T follicular helper cell (primary cell): Measurements from ENCODE around the gene GIPC3.
"Not testable (repeated sequence)": the region's sequence is repeated elsewhere in the genome, so short reads cannot be mapped to it uniquely, and the experiment has no call there.

Source experiments
- DNase-seq: peaks from one replicate; pipeline ENCODE4 v3.0.0-alpha.2; 2020; ENCODE audit warnings: low read depth

The GIPC3 gene

DNA sequence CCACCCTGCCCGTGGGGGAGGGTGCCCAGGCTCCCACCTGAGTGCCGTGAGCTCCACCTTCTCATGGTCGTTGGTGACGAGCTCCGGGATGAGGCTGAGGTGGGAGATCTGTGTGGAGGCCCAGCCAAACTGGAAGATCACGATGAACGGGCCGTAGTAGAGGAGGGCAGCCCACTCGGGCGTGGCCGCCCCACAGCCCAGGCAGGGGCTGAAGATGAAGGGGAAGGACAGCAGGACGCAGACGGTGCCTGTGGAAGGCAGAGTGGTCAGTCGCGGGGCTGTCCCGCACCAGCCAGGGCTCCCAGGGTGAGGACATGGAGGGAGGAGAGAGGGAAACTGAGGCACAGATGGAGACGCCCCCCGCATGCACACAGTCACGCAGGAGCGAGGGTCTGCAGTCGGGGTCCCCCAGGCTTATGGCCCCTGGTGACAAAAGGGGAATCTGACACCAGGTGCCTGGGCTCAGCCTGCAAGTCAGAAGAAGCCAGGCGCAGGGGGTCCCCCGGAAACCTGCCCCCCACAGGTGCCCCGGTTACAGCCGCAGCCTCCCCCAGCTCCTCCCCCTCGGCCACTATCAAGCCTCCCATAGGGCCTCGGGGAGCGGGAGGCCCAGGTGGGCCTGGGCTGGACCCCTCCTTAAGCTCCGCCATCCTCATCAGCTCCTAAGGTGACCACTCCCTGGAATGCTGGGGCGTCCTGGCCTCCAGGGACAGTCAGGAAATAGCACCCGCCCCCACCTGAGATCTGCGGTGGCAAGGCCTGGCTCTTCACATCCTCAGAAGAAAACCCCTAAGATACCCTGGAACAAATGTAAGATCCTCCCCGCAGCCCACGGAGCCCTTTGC, 34.1 kb upstream of the GIPC3 start:
- no peak for DNase-seq

DNA sequence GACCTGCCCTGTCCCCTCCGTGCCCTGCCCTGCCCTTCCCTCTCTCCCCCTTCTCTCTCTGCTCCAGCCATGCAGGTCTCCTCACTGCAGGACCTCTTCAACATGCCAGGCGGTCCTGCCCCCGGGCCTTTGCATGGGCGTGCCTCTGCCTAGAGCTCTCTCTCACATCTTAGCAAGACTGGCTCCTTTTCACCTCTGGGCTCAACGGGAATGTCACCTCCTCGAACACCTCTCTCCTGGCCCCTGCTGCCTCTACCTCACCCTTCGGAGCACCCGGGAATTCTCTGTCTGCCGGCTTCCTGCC, 33.5 kb upstream of the GIPC3 start:
- DNase-seq = no peak

DNA sequence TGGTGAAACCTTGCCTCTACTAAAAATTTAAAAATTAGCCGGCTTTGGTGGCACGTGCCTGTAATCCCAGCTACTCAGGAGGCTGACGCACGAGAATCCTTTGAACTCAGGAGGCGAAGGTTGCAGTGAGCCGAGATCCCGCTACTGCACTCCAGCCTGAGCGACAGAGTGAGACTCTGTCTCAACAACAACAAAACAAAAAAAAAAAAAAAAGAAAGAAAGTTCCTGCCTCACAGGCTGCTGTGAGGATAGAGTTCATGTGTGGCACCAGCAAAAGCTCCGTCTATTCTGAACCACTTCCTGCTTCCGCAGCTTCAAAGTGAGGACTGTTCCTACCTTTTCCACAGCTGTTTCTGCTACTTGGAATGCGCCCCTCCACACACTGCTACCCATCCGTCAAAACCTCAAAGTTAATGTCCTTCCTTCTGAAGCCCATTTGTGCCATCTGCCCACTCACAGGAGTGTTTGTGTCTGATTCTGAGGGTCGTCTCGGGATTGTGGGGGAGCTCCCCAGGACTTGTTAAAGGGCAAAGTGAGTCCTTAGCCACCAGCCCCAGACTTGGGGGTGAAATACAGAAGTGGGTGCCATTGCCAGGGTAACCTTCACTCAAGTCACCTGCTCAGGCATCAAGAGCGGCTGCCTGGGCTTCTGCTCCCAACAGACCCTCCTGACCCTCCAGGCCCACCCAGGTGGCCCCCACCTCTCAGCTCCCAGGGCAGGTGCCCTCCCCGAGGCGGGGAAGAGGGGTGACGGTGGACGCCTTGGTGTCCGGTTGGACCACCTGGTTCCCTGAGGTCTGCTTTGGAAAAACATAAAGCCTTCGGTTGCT, 30.8 kb upstream of the GIPC3 start:
- peak; percentile 63 for DNase-seq

DNA sequence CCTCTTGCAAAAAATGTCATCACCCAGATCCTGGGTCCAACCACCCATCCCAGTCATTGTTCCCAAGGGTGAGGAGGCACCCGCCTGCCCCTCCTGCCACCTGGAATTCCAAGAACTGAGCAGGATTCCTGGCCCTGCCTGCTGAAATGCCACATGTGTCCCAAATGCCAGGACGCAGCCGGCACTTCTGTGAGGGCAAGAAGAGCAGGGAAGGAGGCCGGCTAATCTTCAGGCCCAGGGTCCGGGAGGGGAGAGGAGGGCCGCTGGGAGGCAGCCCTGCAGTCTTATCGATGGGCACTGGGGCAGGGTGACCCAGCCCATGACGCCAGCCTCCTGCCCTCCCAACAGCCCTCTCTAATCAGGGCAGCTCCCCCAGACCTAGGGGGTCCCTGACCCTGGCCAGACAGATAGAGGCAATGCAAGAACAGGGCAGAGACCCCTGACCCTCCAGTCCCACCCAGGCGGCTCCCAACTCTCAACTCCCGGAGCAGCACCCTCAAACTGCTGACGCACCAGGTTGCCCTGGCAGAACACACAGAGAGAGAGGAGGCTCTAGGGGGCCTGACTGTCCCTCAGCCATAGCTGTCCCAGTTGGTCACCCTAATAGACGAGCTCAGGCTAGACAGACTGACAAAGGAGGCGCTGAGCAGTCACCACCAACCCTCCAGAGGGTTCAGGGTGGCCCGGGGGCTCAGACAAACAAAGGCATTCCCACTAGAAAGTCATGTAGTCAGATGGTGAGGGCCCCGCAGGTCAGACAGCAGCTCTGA, 29.4 kb upstream of the GIPC3 start:
- no peak for DNase-seq

DNA sequence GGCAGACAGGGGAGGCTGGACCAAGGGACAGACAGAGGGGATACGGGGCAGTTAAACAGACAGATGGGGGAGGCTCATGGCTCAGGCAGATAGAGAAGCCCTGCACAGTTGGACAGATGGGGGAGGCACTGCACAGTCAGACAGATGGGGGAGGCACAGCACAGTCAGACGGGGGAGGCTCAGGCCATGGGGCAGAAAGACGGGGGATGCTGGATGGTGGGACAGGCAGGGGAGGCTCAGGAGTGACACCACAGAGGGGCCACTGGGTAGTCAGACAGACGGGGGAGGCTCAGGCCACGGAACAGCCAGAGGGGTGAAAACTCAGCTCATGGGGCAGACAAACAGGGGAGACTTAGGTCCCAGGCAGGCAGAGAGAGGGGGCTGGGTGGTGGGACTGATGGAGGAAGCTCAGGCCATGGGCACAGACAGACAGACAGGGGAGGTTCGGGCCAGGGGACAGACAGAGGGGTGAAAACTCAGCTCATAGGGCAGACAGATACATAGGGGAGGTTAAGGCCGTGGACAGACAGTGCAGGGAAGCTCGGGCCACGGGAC, 28.8 kb upstream of the GIPC3 start:
- no peak for DNase-seq

DNA sequence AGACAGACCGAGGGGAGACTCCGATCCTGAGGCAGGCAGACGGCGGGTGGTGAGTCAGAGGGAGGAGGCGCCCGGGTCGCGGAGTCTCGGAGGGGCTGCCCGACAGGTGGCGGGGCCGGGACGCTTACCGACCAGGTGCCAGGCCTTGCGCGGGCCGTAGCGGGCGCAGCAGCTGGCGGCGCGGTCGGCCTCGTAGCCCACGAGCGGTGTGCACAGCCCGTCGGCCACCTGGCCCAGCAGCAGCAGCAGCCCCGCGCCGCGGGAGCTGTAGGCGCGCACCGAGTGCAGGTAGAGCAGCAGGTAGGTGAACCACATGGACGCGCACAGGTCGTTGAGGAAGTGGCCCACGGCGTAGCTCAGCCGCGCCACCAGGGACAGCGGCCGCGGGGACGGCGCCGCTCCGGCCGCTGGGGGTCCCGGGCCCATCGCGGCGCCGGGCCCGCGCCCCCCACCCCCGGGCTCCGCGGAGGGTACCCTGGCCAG, 28.3 kb upstream of the GIPC3 start:
- peak; percentile 69 for DNase-seq

DNA sequence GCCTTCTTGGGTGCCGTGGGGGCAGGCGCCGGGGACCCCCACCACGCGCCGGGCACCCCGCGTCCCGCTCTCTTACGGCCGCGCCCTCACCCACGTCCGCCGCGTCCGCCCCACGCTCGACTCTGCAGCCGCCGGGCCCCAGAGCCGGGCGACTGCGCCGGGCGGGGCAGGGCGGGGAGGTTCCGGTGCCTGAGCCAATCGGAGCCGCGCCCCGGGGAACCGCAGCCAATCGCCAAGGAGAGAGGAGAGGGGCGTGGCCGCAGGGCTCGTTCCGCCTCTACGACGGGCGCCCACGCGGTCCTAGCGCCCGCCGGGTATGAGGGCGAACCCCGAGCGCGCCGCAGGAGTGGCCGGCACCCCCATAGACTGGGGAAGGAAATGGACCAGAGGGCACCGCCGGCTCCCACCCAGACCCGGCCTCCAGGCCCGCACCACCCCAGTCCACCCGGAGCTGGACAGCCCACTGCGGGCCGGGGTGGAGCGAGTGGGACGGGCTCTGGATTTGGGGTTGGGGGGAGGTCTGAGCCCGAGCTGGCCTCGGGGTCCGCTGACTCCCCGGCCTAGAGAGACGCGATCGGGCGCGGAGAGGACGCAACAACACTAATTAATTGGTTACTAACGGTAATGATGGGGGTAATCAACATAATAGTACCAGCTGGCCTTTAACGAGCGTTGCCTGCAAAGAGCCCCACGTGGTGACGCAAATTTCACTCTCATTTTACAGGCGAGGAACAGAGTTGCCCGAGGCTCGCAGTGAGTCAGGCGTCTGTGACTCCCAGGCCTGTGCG, 27.6 kb upstream of the GIPC3 start, which contains the start of gene MFSD12:
Gene MFSD12 (minus strand): TSS at position 126 of the 788 bp plus-strand sequence. CDS start 183 bp downstream, outside the sequence.
- peak; percentile 90 for DNase-seq

DNA sequence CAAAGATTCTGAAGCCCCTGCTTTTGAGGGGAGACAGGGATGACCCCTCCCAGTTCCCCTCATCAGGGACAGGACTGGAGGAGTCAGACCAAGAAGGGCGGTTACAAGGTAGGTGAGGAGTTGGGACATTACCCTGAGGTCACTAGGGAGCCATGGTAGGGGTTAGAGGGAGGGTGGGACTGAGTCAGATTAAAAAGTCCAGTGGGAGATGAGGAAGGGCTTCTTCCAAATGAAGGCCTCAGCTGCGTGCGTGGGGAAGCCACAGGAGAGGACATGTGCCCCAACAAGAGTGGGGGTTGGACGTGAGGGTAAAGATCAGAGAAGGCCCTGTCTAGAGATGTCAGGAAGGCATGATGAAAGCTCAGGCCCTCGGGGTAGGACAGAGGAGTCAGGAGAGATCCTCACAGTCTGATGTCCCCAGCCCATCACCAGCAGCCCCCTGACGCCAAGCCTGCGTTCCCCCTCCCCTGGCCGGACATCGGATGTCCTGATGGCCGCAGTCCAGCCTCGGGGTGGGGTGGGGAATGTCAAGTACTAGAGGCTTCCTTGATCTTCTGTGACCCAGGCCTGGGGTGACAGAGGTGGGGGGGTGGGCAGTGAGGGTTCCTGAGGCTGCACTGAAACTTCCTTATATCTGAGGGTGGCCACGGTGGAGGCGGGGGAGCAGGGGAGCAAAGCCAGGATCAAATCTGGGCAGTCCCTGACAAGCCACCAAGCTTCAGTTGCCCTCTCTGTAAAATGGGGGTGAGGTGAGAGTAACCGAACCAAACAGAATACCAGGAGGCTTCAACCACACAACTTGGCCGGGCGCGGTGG, 21.4 kb upstream of the GIPC3 start:
- no peak for DNase-seq

DNA sequence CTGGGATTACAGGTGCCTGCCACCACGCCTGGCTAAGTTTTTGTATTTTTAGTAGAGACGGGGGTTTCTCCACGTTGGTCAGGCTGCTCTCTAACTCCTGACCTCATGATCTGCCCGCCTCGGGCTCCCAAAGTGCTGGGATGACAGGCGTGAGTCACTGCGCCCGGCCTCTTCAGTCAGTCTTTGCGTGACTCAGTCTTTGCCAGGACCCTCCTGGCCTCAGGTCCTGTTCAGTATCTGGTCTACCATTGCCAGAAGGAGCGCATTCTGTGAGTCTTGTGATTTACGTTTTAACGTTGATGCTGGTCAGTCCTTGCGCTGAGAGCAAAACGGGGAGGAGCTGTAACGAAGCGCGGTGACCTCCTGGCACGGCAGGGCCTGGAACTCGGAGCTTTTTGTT, 20.1 kb upstream of the GIPC3 start:
- no peak for DNase-seq

DNA sequence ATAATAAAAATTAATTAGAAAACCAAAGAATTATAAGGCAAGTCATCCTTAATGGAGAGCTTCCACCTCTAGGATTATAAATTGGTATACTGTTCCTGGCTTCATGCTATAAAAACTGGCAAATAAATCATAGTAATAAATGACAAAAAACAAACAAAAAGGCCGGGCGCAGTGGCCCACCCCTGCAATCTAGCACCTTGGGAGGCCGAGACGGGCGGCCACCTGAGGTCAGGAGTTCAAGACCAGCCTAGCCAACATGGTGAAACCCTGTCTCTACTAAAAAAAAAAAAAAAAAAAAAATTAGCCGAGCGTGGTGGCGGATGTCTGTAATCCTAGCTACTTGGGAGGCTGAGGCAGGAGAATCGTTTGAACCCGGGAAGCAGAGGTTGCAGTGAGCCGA, 15.2 kb upstream of the GIPC3 start:
- not testable (repeated sequence) for DNase-seq

DNA sequence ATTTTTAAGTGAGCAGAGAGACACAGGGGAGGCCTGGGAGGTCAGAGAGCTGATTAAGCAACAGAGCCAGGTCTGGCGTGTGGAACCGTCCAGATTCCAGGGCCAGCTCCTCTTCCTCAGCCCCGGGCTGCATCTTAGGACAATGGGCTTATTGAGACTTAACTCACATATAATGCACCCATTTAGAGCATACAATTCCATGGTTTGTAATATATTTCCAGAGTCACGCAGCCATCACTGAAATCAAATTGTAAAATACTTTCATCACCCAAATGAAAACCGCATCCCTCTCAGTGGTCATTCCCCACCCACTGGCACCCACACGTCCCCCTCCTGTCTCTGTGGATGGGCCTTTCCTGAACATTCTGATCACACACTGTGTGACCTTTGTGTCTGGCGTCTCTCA, 14.7 kb upstream of the GIPC3 start:
- DNase-seq = no peak

DNA sequence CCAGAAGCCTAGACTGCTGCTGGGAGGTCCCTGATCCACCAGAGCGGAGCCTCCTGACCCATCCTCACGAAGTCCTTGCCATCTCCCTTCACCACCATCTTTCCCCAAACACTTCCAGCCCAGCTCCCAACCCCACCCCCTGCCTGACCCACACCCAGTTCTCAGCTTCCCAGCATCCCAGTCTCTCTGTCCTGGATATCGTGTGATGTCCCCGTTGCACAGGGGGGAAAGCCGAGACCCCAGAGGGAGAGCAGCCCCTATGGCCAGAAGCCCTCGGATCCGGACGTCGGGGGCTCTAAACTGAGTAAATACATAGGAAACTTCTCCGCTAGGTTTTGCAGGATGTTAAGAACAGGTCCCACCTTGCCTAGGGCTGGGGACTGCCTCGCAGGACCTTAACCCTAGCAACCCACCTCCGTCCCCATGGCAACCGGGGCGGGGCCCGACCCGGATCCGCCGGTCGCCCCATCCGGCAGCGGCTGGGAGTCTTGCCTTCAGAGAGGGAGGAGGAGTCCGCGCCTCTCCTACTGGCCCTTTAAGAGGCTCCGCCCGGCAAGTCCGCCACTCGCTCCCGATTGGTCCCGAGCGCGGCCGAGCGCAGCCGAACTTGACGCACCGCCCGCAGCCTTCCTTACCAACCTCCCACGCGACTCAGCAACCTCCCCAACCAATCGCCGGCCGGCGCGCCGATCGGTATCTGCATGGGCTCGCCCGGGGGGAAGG, 13.0 kb upstream of the GIPC3 start:
- peak; percentile 99 for DNase-seq

DNA sequence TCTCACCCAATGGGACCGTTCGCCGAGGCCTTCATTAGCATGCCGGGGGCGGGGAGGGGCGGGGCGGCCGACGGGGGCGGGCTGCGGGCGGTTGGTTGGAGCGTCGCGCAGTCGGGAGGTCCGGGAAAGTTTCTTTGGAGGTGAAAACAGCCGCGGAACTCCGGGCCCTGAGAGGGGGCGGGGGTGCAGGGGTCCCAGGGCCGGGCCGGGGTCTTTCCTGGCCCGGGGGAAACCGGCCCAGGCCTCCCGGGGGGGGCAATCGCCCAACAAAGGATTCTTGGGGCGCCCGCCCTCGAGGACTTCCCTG, 12.5 kb upstream of the GIPC3 start, which contains the start of gene HMG20B:
Gene HMG20B (plus strand): TSS at position 90 of the 307 bp plus-strand sequence. CDS start 366 bp downstream, outside the sequence.
- DNase-seq = no peak

DNA sequence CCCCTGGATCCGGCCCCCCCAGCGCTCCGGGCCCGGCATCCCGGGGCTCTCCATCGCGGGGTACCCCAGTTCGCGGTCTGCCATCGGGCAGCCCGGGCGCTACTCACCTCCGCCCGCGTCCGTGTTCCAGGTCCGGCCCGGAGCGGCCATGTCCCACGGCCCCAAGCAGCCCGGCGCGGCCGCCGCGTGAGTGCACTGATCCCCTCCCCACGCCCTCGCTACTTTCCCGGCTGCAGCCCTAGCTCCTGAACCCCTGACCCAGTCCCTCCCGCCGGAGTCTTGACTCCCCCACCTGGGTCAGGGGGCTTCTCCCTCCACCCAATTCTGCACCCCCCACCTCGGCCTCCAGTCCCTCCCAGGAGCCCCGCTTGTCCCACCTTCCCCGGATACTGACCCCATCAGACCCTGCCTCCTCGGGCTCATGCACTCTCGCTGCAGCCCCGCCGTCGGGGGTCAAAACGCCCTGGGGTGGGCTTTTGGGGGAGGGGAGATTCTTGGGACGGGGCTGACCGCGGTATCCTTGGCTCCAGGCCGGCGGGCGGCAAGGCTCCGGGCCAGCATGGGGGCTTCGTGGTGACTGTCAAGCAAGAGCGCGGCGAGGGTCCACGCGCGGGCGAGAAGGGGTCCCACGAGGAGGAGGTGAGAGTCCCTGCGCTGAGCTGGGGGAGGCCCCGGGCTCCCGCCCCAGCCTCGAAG, 12.0 kb upstream of the GIPC3 start:
- no peak for DNase-seq

DNA sequence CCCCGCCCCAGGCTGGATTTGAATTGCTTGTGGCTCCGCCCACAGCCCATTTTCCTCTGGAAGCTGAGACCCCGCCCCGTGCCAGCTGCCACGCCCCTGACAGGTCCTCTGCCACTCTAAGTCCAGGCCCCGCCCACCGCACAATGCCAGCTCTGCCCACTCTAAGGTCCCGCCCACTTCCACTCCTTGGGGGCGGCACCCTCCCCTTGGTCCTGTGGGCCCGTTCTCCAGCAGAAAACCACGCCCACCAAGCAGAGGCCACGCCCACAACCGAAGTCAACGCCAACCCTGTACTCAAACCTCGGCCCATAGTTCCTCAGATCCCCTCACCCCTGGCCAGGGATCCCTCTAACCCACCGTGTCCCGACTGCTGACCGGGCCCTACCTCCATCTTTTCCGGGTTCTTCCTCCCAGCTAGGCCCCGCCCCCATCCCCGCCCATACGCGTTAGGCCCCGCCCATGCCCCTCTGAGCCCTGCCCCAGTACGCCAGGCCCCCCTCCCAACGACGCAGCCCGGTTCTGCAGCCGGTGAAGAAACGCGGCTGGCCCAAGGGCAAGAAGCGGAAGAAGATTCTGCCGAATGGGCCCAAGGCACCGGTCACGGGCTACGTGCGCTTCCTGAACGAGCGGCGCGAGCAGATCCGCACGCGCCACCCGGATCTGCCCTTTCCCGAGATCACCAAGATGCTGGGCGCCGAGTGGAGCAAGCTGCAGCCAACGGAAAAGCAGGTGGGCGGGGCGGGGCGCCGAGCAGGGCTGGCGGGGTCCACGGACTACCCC, 11.2 kb upstream of the GIPC3 start:
- DNase-seq = peak; percentile 72

DNA sequence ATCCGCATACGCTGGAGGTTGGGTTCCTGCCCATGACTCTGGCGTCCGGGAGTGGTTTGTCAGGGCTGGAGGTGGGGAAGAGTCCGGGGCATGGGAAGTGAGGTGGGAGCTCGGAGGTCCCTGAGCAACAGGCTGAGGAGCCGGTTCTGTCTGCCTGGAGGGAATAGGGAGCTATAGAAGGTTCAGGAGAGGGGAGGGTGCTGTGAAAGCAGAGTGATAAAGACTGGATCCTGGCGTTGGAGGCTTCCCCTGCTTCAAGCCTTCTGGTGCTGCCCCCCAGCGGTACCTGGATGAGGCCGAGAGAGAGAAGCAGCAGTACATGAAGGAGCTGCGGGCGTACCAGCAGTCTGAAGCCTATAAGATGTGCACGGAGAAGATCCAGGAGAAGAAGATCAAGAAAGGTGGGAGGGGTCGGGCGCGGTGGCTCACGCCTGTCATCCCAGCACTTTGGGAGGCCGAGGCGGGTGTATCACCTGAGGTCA, 10.0 kb upstream of the GIPC3 start:
- no peak for DNase-seq

DNA sequence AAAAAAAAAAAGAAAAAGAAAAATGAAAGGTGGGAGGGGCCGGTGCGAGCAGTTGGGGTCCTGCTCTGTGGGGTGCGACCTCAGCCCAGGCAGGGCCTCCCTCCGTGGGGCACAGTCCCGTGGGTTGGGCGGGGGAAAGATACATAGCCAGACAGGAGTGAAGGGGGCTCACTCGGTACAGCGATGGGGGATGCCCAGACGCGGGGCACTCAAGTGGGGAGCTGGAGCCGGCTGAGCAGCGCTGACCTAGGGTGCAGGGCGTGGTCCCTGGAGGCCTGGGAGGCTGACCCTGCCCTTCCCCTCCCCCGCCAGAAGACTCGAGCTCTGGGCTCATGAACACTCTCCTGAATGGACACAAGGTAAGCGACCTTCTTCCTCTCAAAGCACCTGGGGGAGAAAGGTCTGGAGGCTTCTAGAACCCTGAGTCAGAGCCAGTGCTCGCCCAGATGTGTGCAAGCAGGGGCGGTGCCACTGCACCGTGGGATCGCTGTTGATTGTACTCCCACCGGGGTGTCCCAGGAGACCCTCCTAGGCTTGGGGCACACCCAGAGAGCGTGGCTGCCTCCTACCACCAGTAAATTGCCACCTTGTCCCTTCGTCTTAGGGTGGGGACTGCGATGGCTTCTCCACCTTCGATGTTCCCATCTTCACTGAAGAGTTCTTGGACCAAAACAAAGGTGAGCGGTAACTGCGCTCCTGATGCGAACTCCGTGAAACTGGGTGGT, 9.2 kb upstream of the GIPC3 start:
- DNase-seq = no peak
